Activated CD4-positive, alpha-beta T cell treated with anti-CD3 and anti-CD28 coated beads, Interleukin-2, Interleukin-6, amounts not matched to agents 100 ng/mL and 50 ng/mL, durations not matched to agents 16 hours and 8 hours (primary cell): ENCODE results near the gene SLCO1B1.

Experiments used
- DNase-seq: peaks from one replicate; pipeline ENCODE4 v3.0.0-alpha.2; 2020

Gene SLCO1B1

DNA sequence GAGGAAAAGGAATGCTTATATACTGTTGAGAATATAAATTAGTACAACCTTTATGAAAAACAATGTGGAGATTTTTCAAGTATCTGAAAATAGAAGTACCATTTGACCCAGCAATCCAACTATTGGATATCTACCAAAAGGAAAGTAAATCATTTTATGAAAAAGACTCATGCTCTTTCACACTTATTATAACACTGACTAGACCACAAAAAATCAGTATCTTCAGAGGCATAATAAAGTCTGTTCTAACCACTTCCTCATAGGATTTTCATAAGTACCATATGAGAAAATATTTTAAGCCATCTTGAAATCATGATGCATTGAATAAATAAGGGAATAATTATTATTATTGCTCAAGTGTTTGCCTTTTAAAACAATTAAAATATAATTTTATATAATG lies 90.8 kb downstream of the SLCO1B1 start:
- DNase-seq, result no peak

DNA sequence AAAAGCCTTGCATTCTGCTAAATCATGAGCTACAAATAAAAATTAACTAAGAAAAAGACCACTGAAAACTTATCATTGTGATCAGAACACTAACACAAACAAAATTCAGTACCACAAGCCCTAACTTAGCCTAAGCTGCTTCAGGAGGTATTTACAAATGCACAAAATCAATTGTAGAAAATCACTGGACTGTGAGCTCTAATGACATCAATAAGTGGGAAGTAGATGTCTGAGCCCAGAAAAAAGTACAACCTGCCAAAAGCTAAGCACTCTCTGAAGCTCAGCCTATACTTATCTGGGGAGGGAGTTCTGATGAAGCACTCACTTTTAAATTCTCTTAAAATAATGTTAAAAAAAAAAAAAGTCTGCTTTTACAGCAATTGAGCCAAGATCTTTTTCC lies 92.9 kb downstream of the SLCO1B1 start:
- DNase-seq, result no peak

GRCh38 chr12:21234395-21234794 lies 103.4 kb downstream of the SLCO1B1 start:
- no peak for DNase-seq

- DNase-seq, result no peak
Measured at GRCh38 chr12:21239866-21240265, 108.9 kb downstream of the SLCO1B1 start.

DNA sequence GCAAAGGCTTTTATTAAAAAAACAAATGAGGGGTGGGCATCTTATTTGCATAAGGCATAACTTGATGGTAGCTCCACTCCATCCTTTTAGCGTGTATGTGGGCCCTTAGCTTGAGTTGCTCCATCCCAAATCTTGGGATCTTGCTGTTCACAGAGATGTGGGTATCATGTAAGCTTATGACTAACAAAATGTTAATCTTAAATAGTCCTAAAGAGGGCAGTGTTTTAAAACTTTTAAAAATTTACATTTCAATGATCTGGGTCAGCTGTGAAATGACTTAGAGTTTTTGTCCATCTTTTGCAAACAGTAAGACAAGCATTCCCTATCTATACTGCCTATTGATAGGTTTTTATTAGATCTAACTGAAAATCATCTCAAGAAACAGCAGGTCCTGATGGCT lies 117.7 kb downstream of the SLCO1B1 start:
- DNase-seq, result no peak

- no peak for DNase-seq
Measured at GRCh38 chr12:21252070-21252469, 121.1 kb downstream of the SLCO1B1 start.

DNA sequence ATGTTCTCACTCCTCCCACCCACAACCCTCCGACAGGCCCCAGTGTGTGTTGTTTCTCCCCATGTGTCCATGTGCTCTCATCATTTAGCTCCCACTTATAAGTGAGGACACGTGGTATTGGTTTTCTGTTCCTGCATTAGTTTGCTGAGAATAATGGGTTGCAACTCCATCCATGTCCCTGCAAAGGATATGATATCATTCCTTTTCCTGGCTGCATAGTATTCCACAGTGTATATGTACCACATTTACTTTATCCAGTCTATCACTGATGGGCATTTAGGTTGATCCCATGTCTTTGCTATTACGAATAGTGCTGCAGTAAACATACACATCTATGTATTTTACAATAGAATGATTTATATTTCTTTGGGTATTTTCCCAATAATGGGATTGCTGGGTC lies 126.2 kb downstream of the SLCO1B1 start:
- no peak for DNase-seq

DNA sequence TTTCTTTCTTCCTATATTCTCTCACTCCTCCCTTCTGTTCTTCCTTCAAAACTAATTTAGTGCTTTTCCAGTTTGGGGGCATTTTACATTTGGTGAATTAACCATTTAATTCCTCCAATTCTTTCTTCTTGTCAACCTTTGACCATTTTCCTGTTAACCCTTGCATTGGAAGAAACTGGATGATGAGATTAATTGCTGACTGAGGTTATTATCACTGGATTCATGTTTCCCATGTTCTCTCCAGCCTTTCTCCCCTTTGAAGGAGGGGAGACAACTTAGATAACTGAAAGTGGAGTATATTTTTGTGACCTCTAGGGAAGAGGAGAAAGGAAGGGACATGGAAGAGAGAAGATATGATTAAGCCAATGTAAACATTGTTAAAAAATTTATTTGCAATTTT lies 133.2 kb downstream of the SLCO1B1 start:
- no peak for DNase-seq

DNA sequence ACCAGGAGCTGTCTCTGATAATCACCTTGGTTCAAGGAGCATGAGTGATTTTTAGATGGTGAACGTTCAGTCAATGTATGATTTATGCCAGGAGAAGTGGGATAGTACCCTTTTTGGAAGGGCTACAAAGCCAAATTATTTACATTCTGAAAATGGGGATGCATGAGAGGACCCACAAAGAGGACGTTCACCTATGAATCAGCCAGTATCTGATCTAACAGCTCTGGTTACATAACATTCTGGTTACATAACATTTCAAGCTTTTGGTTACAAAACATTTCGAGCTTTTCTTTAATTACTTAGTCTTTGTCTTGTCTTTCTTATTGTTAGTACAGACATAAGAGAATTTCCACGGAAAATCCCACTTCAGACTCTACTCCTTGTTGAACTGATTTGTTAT lies 134.9 kb downstream of the SLCO1B1 start:
- DNase-seq, result no peak

- DNase-seq, result no peak
Measured at GRCh38 chr12:21276826-21277225, 145.8 kb downstream of the SLCO1B1 start.
